ENCODE data around the gene COL6A3.

COL6A3 gene

GRCh38 chr2:237434866-237435311 lies 20.9 kb upstream of the COL6A3 start:
- peaks cover 16 to 33% of the 10 kb centered on the region in 2 donors for H3K27me3 Mint-ChIP-seq
- peak overlapping the region in 1 of 2 donors; percentile 61 for H3K4me3 Mint-ChIP-seq
- peaks cover 0 to 2% of the 10 kb centered on the region in 2 donors for H3K9me3 Mint-ChIP-seq
- peak; percentile 50 to 71 for ATAC-seq (replicated peaks)
- H3K4me1 Mint-ChIP-seq, result peaks cover 21 to 41% of the 10 kb centered on the region in 2 donors
- peak; percentile 9 for DNase-seq
- H3K36me3 Mint-ChIP-seq, result no peaks in the 10 kb centered on the region
- no peak overlapping the region for H3K27ac Mint-ChIP-seq

- no peak for DNase-seq
- Mint-ChIP-seq H3K27me3 (peaks cover 16 to 33% of the 10 kb centered on the region in 2 donors), H3K27ac (no peak overlapping the region), H3K9me3 (peaks cover 0 to under 1% of the 10 kb centered on the region in 2 donors), H3K36me3 (no peaks in the 10 kb centered on the region), H3K4me3 (peak overlapping the region in 1 of 2 donors; percentile 39), H3K4me1 (peaks cover 22 to 49% of the 10 kb centered on the region in 2 donors)
- ATAC-seq (replicated peaks), result no peak
These were observed 20.1 kb upstream of the COL6A3 start for GRCh38 chr2:237433920-237434676.

DNA sequence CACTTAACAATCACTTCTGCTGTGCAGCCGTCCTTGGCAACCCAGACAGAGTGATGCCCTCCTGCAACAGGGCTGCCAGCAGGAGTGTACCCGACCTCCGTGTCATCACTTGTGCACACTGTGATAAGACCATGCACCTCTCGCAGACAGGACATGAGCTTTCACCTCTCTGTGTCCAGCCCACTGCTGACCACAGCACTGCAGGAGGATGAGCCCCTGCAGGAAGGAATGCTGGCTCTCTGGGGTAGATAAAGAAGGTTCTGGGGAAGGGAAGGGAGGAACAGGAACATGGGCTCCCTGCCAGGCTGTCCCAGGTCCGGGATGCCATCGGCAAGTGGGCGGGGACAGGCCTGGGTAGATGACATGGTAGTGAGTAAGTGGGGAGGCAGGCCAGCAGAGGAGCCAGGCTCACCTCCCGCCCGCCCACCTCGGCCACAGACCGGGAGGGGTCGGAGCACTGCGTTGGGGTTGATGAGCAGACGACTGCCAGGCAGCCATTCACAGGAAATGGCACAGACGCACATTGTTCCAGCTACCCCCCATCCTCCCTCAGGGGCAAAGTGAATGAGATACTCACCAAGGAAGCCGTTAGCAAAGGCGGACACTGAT lies 18.6 kb upstream of the COL6A3 start:
- peak; percentile 21 for DNase-seq
- Mint-ChIP-seq H3K36me3 (no peaks in the 10 kb centered on the region), H3K4me1 (peaks cover 32 to 60% of the 10 kb centered on the region in 2 donors), H3K9me3 (no peaks in the 10 kb centered on the region), H3K27me3 (peaks cover 24 to 33% of the 10 kb centered on the region in 2 donors), H3K4me3 (peak overlapping the region; percentile 20 to 29), H3K27ac (no peak overlapping the region)
- ATAC-seq (replicated peaks), result peak in 1 of 2 donors; percentile 43

- H3K36me3 Mint-ChIP-seq, result no peaks in the 10 kb centered on the region
- no peak for DNase-seq
- no peak for ATAC-seq (replicated peaks)
- no peak overlapping the region for H3K27ac Mint-ChIP-seq
- H3K4me1 Mint-ChIP-seq, result peaks cover 32 to 60% of the 10 kb centered on the region in 2 donors
- H3K4me3 Mint-ChIP-seq, result no peak overlapping the region
- peaks cover 29 to 33% of the 10 kb centered on the region in 2 donors for H3K27me3 Mint-ChIP-seq
- H3K9me3 Mint-ChIP-seq, result no peaks in the 10 kb centered on the region
These were observed 17.9 kb upstream of the COL6A3 start for GRCh38 chr2:237431837-237432236.

DNA sequence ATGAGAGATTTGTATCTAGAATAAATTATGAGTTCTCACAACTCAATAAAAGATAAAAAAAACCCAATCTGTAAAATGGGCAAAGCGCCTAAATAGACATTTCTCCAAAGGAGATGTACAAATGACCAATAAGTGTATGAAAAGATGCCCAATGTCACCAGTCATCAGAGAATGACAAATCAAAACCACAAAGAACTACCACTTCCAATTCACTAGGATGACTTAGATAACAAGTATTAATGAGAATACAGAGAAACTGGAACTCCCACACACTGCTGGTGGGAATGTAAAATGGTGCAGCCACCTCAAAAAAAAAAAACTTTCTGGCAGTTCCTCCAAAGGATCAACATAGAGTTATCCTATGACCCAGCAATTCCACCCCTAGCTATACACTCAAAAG lies 17.4 kb upstream of the COL6A3 start:
- ATAC-seq (replicated peaks), result no peak
- Mint-ChIP-seq H3K4me1 (peaks cover 32 to 60% of the 10 kb centered on the region in 2 donors), H3K9me3 (no peaks in the 10 kb centered on the region), H3K27me3 (peaks cover 29 to 33% of the 10 kb centered on the region in 2 donors), H3K4me3 (no peak overlapping the region), H3K27ac (no peak overlapping the region), H3K36me3 (no peaks in the 10 kb centered on the region)
- no peak for DNase-seq

- no peaks in the 10 kb centered on the region for H3K36me3 Mint-ChIP-seq
- H3K4me1 Mint-ChIP-seq, result peaks cover 32 to 60% of the 10 kb centered on the region in 2 donors
- DNase-seq, result no peak
- H3K27ac Mint-ChIP-seq, result no peak overlapping the region
- ATAC-seq (replicated peaks), result no peak
- peaks cover 29 to 33% of the 10 kb centered on the region in 2 donors for H3K27me3 Mint-ChIP-seq
- H3K4me3 Mint-ChIP-seq, result no peak overlapping the region
- no peaks in the 10 kb centered on the region for H3K9me3 Mint-ChIP-seq
These were observed 16.9 kb upstream of the COL6A3 start for GRCh38 chr2:237430861-237431260.

DNA sequence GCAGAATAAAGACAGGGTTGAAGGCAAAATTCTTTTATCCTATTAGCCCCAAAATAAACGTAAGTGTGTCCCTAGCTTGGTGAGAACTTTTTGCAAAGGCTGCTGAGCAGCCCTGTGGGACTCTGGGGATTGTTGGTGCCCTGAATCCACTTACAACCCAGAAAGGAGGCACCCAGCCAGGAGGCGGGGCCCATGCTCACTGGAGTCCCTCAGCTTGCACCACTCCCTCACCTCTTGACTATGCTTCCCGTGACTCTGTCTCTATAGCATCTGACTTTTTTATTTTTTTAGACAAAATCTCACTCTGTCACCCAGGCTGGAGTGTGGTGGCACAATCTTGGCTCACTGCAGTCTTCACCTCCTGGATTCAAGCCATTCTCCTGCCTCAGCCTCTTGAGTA lies 15.8 kb upstream of the COL6A3 start:
- no peaks in the 10 kb centered on the region for H3K36me3 Mint-ChIP-seq
- H3K27ac Mint-ChIP-seq, result no peak overlapping the region
- ATAC-seq (replicated peaks), result no peak
- no peaks in the 10 kb centered on the region for H3K9me3 Mint-ChIP-seq
- peaks cover 29% of the 10 kb centered on the region in 2 donors for H3K27me3 Mint-ChIP-seq
- no peak for DNase-seq
- no peak overlapping the region for H3K4me3 Mint-ChIP-seq
- H3K4me1 Mint-ChIP-seq, result peaks cover 28 to 53% of the 10 kb centered on the region in 2 donors

DNA sequence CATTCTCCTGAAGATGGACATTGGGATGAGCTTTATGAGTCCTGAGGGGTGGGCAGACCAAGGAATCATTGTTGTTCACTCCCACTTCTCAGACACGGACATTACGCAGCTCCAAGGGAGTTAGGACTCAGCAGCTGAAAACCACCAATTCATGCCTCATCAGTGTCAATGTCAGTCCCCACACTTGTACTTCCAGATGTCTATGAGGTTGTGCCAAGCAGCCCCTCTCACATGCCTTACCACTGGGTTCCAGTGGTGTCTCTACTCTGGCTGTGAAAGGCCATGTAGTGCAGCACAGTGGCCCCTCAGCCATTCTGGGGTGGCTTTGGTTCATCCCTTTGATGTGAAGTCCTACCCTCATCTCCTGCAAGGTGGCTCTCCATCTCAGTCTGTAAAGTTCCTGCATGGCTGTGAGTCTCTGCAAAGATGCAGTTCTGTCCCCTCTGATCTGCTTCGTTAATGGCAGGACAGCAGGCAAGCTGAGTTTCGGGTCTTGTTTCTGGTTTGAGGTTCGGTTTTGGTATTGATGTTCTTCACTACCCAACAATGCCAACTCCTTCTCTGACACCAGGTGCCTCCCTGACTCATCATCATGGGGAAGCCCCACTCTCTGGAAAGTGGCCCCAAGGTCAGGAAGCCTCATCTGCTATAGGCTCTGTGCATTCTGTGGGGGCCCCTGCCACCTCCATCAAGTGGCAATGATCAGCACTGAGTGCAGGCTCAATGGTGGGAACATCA lies 14.0 kb upstream of the COL6A3 start:
- Mint-ChIP-seq H3K4me3 (peak overlapping the region in 1 of 2 donors; percentile 26), H3K4me1 (peaks cover 20 to 35% of the 10 kb centered on the region in 2 donors), H3K36me3 (no peaks in the 10 kb centered on the region), H3K9me3 (no peaks in the 10 kb centered on the region), H3K27me3 (peaks cover 28 to 30% of the 10 kb centered on the region in 2 donors), H3K27ac (peak overlapping the region; percentile 52)
- ATAC-seq (replicated peaks), result peak; percentile 86 to 91
- peak; percentile 53 for DNase-seq

GRCh38 chr2:237426517-237426916 lies 12.6 kb upstream of the COL6A3 start:
- H3K27ac Mint-ChIP-seq, result no peak overlapping the region
- ATAC-seq (replicated peaks), result no peak
- peaks cover 30 to 33% of the 10 kb centered on the region in 2 donors for H3K27me3 Mint-ChIP-seq
- no peaks in the 10 kb centered on the region for H3K36me3 Mint-ChIP-seq
- peaks cover 16 to 29% of the 10 kb centered on the region in 2 donors for H3K4me1 Mint-ChIP-seq
- no peaks in the 10 kb centered on the region for H3K9me3 Mint-ChIP-seq
- H3K4me3 Mint-ChIP-seq, result no peak overlapping the region
- no peak for DNase-seq

DNA sequence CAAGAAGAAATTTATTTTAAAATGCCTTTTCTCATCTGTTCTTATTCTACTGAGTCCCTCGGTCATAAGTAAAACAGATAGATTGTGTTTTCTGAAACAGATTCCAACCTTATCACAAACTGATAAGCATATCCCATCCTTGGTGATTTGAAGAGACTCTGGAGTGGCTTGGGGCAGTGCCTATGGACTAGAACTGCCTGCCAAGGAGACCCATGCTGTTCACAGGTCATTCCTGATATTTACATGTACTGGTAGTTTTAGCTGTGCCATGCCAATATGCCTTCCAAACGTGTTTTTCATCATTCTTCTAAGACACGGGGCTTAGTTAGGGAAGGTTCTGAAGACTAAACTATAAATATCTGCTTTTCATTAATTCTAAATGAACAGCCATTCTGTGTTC lies 11.4 kb upstream of the COL6A3 start:
- H3K4me3 Mint-ChIP-seq, result no peak overlapping the region

GRCh38 chr2:237424544-237424943 lies 10.6 kb upstream of the COL6A3 start:
- no peaks in the 10 kb centered on the region for H3K36me3 Mint-ChIP-seq
- H3K4me3 Mint-ChIP-seq, result no peak overlapping the region
- H3K27ac Mint-ChIP-seq, result no peak overlapping the region
- H3K9me3 Mint-ChIP-seq, result no peaks in the 10 kb centered on the region
- H3K27me3 Mint-ChIP-seq, result peaks cover 46 to 47% of the 10 kb centered on the region in 2 donors
- DNase-seq (no peak), ATAC-seq (replicated peaks) (no peak)
- peaks cover 18 to 26% of the 10 kb centered on the region in 2 donors for H3K4me1 Mint-ChIP-seq

More for the DNA sequence above, 11.4 kb upstream of the COL6A3 start:
- H3K36me3 Mint-ChIP-seq, result no peaks in the 10 kb centered on the region
- H3K4me1 Mint-ChIP-seq, result peaks cover 18 to 32% of the 10 kb centered on the region in 2 donors
- ATAC-seq (replicated peaks) (no peak), DNase-seq (no peak)
- H3K27me3 Mint-ChIP-seq, result peaks cover 38 to 39% of the 10 kb centered on the region in 2 donors
- H3K27ac Mint-ChIP-seq, result no peak overlapping the region
- H3K9me3 Mint-ChIP-seq, result no peaks in the 10 kb centered on the region

GRCh38 chr2:237423891-237424290 lies 9.9 kb upstream of the COL6A3 start:
- no peaks in the 10 kb centered on the region for H3K9me3 Mint-ChIP-seq
- H3K27me3 Mint-ChIP-seq, result peaks cover 53% of the 10 kb centered on the region in 2 donors
- peaks cover 15 to 20% of the 10 kb centered on the region in 2 donors for H3K4me1 Mint-ChIP-seq
- DNase-seq, result no peak
- no peak for ATAC-seq (replicated peaks)
- H3K4me3 Mint-ChIP-seq, result no peak overlapping the region
- no peak overlapping the region for H3K27ac Mint-ChIP-seq
- no peaks in the 10 kb centered on the region for H3K36me3 Mint-ChIP-seq

DNA sequence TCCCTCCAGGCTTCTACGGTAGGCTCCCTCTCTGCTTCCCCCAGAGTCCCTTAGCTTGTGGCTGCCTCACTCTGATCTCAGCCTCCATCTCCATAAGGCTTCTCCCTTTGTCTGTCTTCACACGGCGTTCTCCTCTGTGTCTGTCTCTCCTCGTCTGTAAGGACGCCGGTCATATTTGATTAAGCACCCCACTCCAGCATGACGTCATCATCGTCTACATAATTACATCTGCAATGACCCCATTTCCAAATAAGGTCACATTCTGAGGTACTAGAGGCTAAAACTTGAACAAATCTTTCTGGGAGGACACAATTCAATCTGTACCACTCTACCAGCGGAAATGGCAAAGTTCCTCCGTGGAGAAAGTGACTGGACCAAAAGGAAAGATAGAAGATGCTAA lies 8.3 kb upstream of the COL6A3 start:
- Mint-ChIP-seq H3K4me3 (no peak overlapping the region), H3K9me3 (no peaks in the 10 kb centered on the region), H3K4me1 (peaks cover 5 to 6% of the 10 kb centered on the region in 2 donors), H3K27ac (no peak overlapping the region), H3K36me3 (no peaks in the 10 kb centered on the region), H3K27me3 (peaks cover 57 to 68% of the 10 kb centered on the region in 2 donors)
- no peak for ATAC-seq (replicated peaks)
- no peak for DNase-seq

DNA sequence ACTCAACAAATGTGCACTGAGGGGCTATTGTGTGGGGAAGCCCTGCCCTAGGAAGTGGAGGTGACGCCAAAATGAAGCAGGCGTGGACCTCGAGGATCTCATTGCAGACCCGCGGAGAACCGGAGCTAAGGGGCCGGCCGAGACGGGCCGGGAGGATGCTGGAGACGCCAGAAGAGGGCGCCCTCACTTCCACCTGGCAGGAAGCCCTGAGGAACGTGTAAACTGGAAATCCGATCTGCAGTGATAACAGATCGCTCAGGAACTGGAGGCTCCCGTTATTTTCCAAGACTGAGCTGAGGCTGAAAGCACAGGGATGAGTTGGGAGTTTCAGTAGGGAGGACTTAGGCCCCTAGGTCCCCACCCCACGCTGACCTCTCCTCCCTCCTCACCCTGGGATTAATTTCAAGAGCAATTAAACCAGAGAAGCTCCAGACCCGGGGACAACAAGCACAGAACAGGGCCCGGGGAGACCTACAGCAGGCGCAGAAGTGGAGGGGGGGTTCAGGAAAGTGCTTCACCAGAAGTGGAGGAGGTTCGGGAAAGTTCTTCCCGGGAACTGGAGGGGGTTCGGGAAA lies 7.7 kb upstream of the COL6A3 start:
- ATAC-seq (replicated peaks) (peak; percentile 85 to 88), DNase-seq (peak; percentile 34)
- Mint-ChIP-seq H3K9me3 (no peaks in the 10 kb centered on the region), H3K36me3 (no peaks in the 10 kb centered on the region), H3K27me3 (peaks cover 55 to 73% of the 10 kb centered on the region in 2 donors), H3K27ac (no peak overlapping the region), H3K4me1 (peaks cover 5 to 6% of the 10 kb centered on the region in 2 donors), H3K4me3 (peak overlapping the region in 1 of 2 donors; percentile 19)
